Activated naive CD4-positive, alpha-beta T cell treated with anti-CD3 and anti-CD28 coated beads, Interleukin-2, amount 50 U/mL, for 72 hours (primary cell): ENCODE results near the gene AAMDC. TPM values are rescaled to one million over a fixed set of nuclear protein-coding genes. Genes with fewer than 3 reads are reported as not detected.

Experiments used
- ATAC-seq, 2 donors: fragments of 150-1000 bp; cut with Tn5 transposase; 2 replicates each; pipeline ENCODE4 v1.10.0; 2021; ENCODE audit warnings: mild to moderate bottlenecking in 2 of 2, moderate library complexity in 2 of 2
- DNase-seq, 2 donors: peaks; one replicate each; pipeline ENCODE4 v3.0.0; 2021 to 2022; ENCODE audit warnings: low spot score in 2 of 2
- H3K27ac Mint-ChIP-seq, 2 donors: one replicate each; pipeline ENCODE4 v1.8.0; 2022; ENCODE audit warnings: mild to moderate bottlenecking in 2 of 2, mixed read lengths in 2 of 2
- H3K36me3 Mint-ChIP-seq, 2 donors: one replicate each; pipeline ENCODE4 v1.8.0; 2022; ENCODE audit warnings: mixed read lengths in 2 of 2
- H3K9me3 Mint-ChIP-seq, 2 donors: one replicate each; pipeline ENCODE4 v1.8.0; 2022; ENCODE audit warnings: mixed read lengths in 2 of 2
- total RNA-seq, 2 donors: library from RNA; stranded (reverse); gene quantifications; one replicate each; pipeline ENCODE4 v1.2.3, GENCODE V29; 2022

The AAMDC gene
- total RNA-seq: 1 to 10 TPM; 6.4 to 7.8 TPM

- ATAC-seq (peak; percentile 82 to 93), DNase-seq (peak; percentile 92 to 93)
- Mint-ChIP-seq H3K27ac (peak within 1 kb of the TSS; percentile 75 to 97), H3K36me3 (peaks cover 13 to 23% of the 10 kb centered on the region in 2 donors), H3K9me3 (no peaks in the 10 kb centered on the region)
Measured at GRCh38 chr11:77820565-77821348, at the start of gene AAMDC, which contains the start of gene RSF1. TSS of gene AAMDC (plus strand) at chr11:77821144. CDS start at chr11:77842497, 21,353 bp downstream. TSS of gene RSF1 (minus strand) at chr11:77820722. CDS start at chr11:77820714, 8 bp downstream.

GRCh38 chr11:77775936-77776335 lies 45.0 kb upstream of the AAMDC start:
- ATAC-seq (no peak), DNase-seq (no peak)
- Mint-ChIP-seq H3K27ac (no peak overlapping the region), H3K9me3 (no peaks in the 10 kb centered on the region), H3K36me3 (no peaks in the 10 kb centered on the region)

- ATAC-seq (peak in 1 of 2 donors; percentile 41), DNase-seq (no peak)
- Mint-ChIP-seq H3K9me3 (no peaks in the 10 kb centered on the region), H3K27ac (peak overlapping the region in 1 of 2 donors; percentile 2), H3K36me3 (no peaks in the 10 kb centered on the region)
Measured at GRCh38 chr11:77776455-77776854, 44.5 kb upstream of the AAMDC start.

GRCh38 chr11:77778118-77778517 lies 42.8 kb upstream of the AAMDC start:
- Mint-ChIP-seq H3K36me3 (no peaks in the 10 kb centered on the region), H3K27ac (peak overlapping the region; percentile 17 to 18), H3K9me3 (no peaks in the 10 kb centered on the region)
- DNase-seq: no peak
- no peak for ATAC-seq

GRCh38 chr11:77778549-77778948 lies 42.4 kb upstream of the AAMDC start:
- Mint-ChIP-seq H3K9me3 (no peaks in the 10 kb centered on the region), H3K27ac (peak overlapping the region; percentile 17 to 18), H3K36me3 (no peaks in the 10 kb centered on the region)
- ATAC-seq (no peak), DNase-seq (no peak)

GRCh38 chr11:77779935-77780334 lies 41.0 kb upstream of the AAMDC start:
- Mint-ChIP-seq H3K36me3 (no peaks in the 10 kb centered on the region), H3K9me3 (no peaks in the 10 kb centered on the region), H3K27ac (no peak overlapping the region)
- no peak for DNase-seq
- no peak for ATAC-seq

GRCh38 chr11:77783025-77783424 lies 37.9 kb upstream of the AAMDC start:
- H3K36me3 Mint-ChIP-seq: peaks cover 0 to 6% of the 10 kb centered on the region in 2 donors

GRCh38 chr11:77784572-77784971 lies 36.4 kb upstream of the AAMDC start:
- ATAC-seq (no peak), DNase-seq (no peak)
- no peaks in the 10 kb centered on the region for H3K9me3 Mint-ChIP-seq
- H3K27ac Mint-ChIP-seq: no peak overlapping the region
- peaks cover 0 to 6% of the 10 kb centered on the region in 2 donors for H3K36me3 Mint-ChIP-seq

More at GRCh38 chr11:77783025-77783424, 37.9 kb upstream of the AAMDC start:
- ATAC-seq: no peak
- no peak for DNase-seq
- Mint-ChIP-seq H3K27ac (no peak overlapping the region), H3K9me3 (no peaks in the 10 kb centered on the region)

- Mint-ChIP-seq H3K36me3 (peaks cover 21 to 50% of the 10 kb centered on the region in 2 donors), H3K9me3 (peaks cover 4 to 23% of the 10 kb centered on the region in 2 donors), H3K27ac (peak overlapping the region in 1 of 2 donors; percentile 7)
- DNase-seq (no peak), ATAC-seq (no peak)
Measured at GRCh38 chr11:77789061-77789730, 31.7 kb upstream of the AAMDC start.

GRCh38 chr11:77789731-77790476 lies 31.0 kb upstream of the AAMDC start:
- peaks cover 21 to 55% of the 10 kb centered on the region in 2 donors for H3K36me3 Mint-ChIP-seq
- H3K27ac Mint-ChIP-seq: peak overlapping the region in 1 of 2 donors; percentile 27
- DNase-seq: no peak
- H3K9me3 Mint-ChIP-seq: peaks cover 4 to 28% of the 10 kb centered on the region in 2 donors
- no peak for ATAC-seq

- DNase-seq: no peak
- H3K36me3 Mint-ChIP-seq: peaks cover 21 to 59% of the 10 kb centered on the region in 2 donors
- H3K27ac Mint-ChIP-seq: no peak overlapping the region
- peaks cover 4 to 28% of the 10 kb centered on the region in 2 donors for H3K9me3 Mint-ChIP-seq
- no peak for ATAC-seq
Measured at GRCh38 chr11:77791301-77791700, 29.6 kb upstream of the AAMDC start.

GRCh38 chr11:77793972-77794371 lies 27.0 kb upstream of the AAMDC start:
- Mint-ChIP-seq H3K36me3 (peaks cover 21 to 73% of the 10 kb centered on the region in 2 donors), H3K27ac (no peak overlapping the region), H3K9me3 (peaks cover 4 to 28% of the 10 kb centered on the region in 2 donors)
- ATAC-seq (no peak), DNase-seq (no peak)

- no peak for DNase-seq
- ATAC-seq: no peak
- H3K9me3 Mint-ChIP-seq: peaks cover 0 to 5% of the 10 kb centered on the region in 2 donors
- H3K27ac Mint-ChIP-seq: no peak overlapping the region
- peaks cover 0 to 33% of the 10 kb centered on the region in 2 donors for H3K36me3 Mint-ChIP-seq
Measured at GRCh38 chr11:77799338-77799737, 21.6 kb upstream of the AAMDC start.

- peaks cover 0 to 24% of the 10 kb centered on the region in 2 donors for H3K36me3 Mint-ChIP-seq
- no peak overlapping the region for H3K27ac Mint-ChIP-seq
- no peak for ATAC-seq
- H3K9me3 Mint-ChIP-seq: no peaks in the 10 kb centered on the region
- no peak for DNase-seq
Measured at GRCh38 chr11:77800449-77800848, 20.5 kb upstream of the AAMDC start.

- peaks cover 0 to 24% of the 10 kb centered on the region in 2 donors for H3K36me3 Mint-ChIP-seq
- H3K27ac Mint-ChIP-seq: peak overlapping the region in 1 of 2 donors; percentile 44
- DNase-seq: no peak
- ATAC-seq: no peak
- no peaks in the 10 kb centered on the region for H3K9me3 Mint-ChIP-seq
Measured at GRCh38 chr11:77801477-77801876, 19.5 kb upstream of the AAMDC start.

- DNase-seq (no peak), ATAC-seq (no peak)
- peaks cover 4% of the 10 kb centered on the region in 2 donors for H3K36me3 Mint-ChIP-seq
- H3K9me3 Mint-ChIP-seq: no peaks in the 10 kb centered on the region
- H3K27ac Mint-ChIP-seq: peak overlapping the region in 1 of 2 donors; percentile 7
Measured at GRCh38 chr11:77806415-77806814, 14.5 kb upstream of the AAMDC start.

GRCh38 chr11:77806993-77807392 lies 14.0 kb upstream of the AAMDC start:
- no peak overlapping the region for H3K27ac Mint-ChIP-seq
- no peak for DNase-seq
- no peak for ATAC-seq
- no peaks in the 10 kb centered on the region for H3K9me3 Mint-ChIP-seq
- peaks cover 6% of the 10 kb centered on the region in 2 donors for H3K36me3 Mint-ChIP-seq
